Muscle of leg (tissue), 11 donors: ENCODE measurements around the gene WIPF1. TPM values are rescaled to one million over a fixed set of nuclear protein-coding genes. Genes with fewer than 3 reads are reported as not detected.
A peak's percentile ranks its signal among the peaks of the same experiment; 100 is the strongest.

Experiments
- DNase-seq: peaks from one replicate; pipeline ENCODE4 v3.0.0; 2013
- H3K27ac ChIP-seq: one replicate; pipeline ENCODE4 v1.5.1; 2013; ENCODE audit warnings: mild to moderate bottlenecking, low read length, control low read depth
- H3K27me3 ChIP-seq: one replicate; pipeline ENCODE4 v1.6.1; 2013; ENCODE audit warnings: low read length; ENCODE audit not compliant: control insufficient read depth, insufficient read depth
- H3K36me3 ChIP-seq: one replicate; pipeline ENCODE4 v1.6.1; 2013; ENCODE audit warnings: low read length; ENCODE audit not compliant: control insufficient read depth, insufficient read depth
- H3K4me1 ChIP-seq: one replicate; pipeline ENCODE4 v1.6.1; 2013; ENCODE audit warnings: low read length; ENCODE audit not compliant: control insufficient read depth, insufficient read depth
- H3K4me3 ChIP-seq: one replicate; pipeline ENCODE4 v1.5.1; 2013; ENCODE audit warnings: low read length, control low read depth
- H3K9me3 ChIP-seq: replicated peaks from 2 replicates; pipeline ENCODE4 v1.6.1; 2013; ENCODE audit warnings: low read depth, low read length; ENCODE audit not compliant: control insufficient read depth
- WGBS: methylation state at CpG from one replicate; pipeline ENCODE4 v1.1.5; 2013; ENCODE audit warnings: missing lambda C conversion rate; ENCODE audit not compliant: insufficient coverage; 5-methylcytosine and 5-hydroxymethylcytosine counted together
- polyA plus RNA-seq, 8 donors: library from polyadenylated mRNA; unstranded; fragments of 120-200 nt; gene quantifications; one replicate each; pipeline versions ENCODE4 v1.2.1 to v1.2.3, GENCODE V29; 2013; ENCODE audit warnings: inconsistent platforms in 1 of 8, low replicate concordance in 1 of 8; ENCODE audit not compliant: insufficient read length in 8 of 8, insufficient read depth in 1 of 8
- total RNA-seq: library from RNA; stranded (reverse); fragments of 120-200 nt; gene quantifications from one replicate; pipeline ENCODE4 v1.2.4, GENCODE V29; 2013

The WIPF1 gene
- total and polyA plus RNA-seq, 9 donors, result 18.7 to 52.7 (median 39.6) TPM

GRCh38 chr2:174623690-174624089 is 26.1 kb upstream of the WIPF1 start:
- H3K36me3 ChIP-seq, result peaks cover 4% of the 10 kb centered on the region
- no peaks in the 10 kb centered on the region for H3K9me3 ChIP-seq
- no peak overlapping the region for H3K27ac ChIP-seq
- no peaks in the 10 kb centered on the region for H3K27me3 ChIP-seq
- peaks cover 21% of the 10 kb centered on the region for H3K4me1 ChIP-seq
- no peak for DNase-seq
- no peak overlapping the region for H3K4me3 ChIP-seq

- peaks cover 18% of the 10 kb centered on the region for H3K4me1 ChIP-seq
- DNase-seq, result peak; percentile 56
- no peaks in the 10 kb centered on the region for H3K9me3 ChIP-seq
- H3K36me3 ChIP-seq, result peaks cover 4% of the 10 kb centered on the region
- no peak overlapping the region for H3K4me3 ChIP-seq
- H3K27ac ChIP-seq, result no peak overlapping the region
- no CpG with 5 or more reads among the region's 2 CpGs for WGBS
- H3K27me3 ChIP-seq, result no peaks in the 10 kb centered on the region
Measured at GRCh38 chr2:174623106-174623637, 25.6 kb upstream of the WIPF1 start.

GRCh38 chr2:174621323-174621722 is 23.7 kb upstream of the WIPF1 start:
- peaks cover 22% of the 10 kb centered on the region for H3K4me1 ChIP-seq
- H3K27me3 ChIP-seq, result no peaks in the 10 kb centered on the region
- H3K9me3 ChIP-seq, result no peaks in the 10 kb centered on the region
- no peak for DNase-seq
- H3K27ac ChIP-seq, result no peak overlapping the region
- WGBS, result no CpG with 5 or more reads among the region's 3 CpGs
- peaks cover 4% of the 10 kb centered on the region for H3K36me3 ChIP-seq
- H3K4me3 ChIP-seq, result no peak overlapping the region

GRCh38 chr2:174618179-174618578 is 20.6 kb upstream of the WIPF1 start:
- H3K27ac ChIP-seq, result no peak overlapping the region
- peaks cover 3% of the 10 kb centered on the region for H3K36me3 ChIP-seq
- peaks cover 11% of the 10 kb centered on the region for H3K4me1 ChIP-seq
- no peak overlapping the region for H3K4me3 ChIP-seq
- 67% methylated on average over 2 of the region's 2 CpGs for WGBS
- no peak for DNase-seq
- H3K27me3 ChIP-seq, result no peaks in the 10 kb centered on the region
- no peaks in the 10 kb centered on the region for H3K9me3 ChIP-seq

- Histone ChIP-seq H3K4me3 (no peak overlapping the region), H3K36me3 (peaks cover 3% of the 10 kb centered on the region), H3K9me3 (no peaks in the 10 kb centered on the region), H3K4me1 (peaks cover 10% of the 10 kb centered on the region), H3K27ac (no peak overlapping the region), H3K27me3 (no peaks in the 10 kb centered on the region)
- DNase-seq, result no peak
- WGBS, result 71% methylated on average over 1 of the region's 3 CpGs
Measured at GRCh38 chr2:174617718-174618117, 20.1 kb upstream of the WIPF1 start.

GRCh38 chr2:174617120-174617519 is 19.5 kb upstream of the WIPF1 start:
- 70% methylated on average over 2 of the region's 2 CpGs for WGBS
- no peak overlapping the region for H3K4me3 ChIP-seq
- H3K9me3 ChIP-seq, result no peaks in the 10 kb centered on the region
- no peaks in the 10 kb centered on the region for H3K27me3 ChIP-seq
- no peak for DNase-seq
- peaks cover 3% of the 10 kb centered on the region for H3K36me3 ChIP-seq
- peaks cover 10% of the 10 kb centered on the region for H3K4me1 ChIP-seq
- H3K27ac ChIP-seq, result no peak overlapping the region

GRCh38 chr2:174615871-174616436 is 18.4 kb upstream of the WIPF1 start:
- H3K4me1 ChIP-seq, result peaks cover 10% of the 10 kb centered on the region
- WGBS, result 40% methylated on average over 2 of the region's 4 CpGs
- peak; percentile 83 for DNase-seq
- peak overlapping the region; percentile 45 for H3K27ac ChIP-seq
- H3K27me3 ChIP-seq, result no peaks in the 10 kb centered on the region
- no peak overlapping the region for H3K4me3 ChIP-seq
- no peaks in the 10 kb centered on the region for H3K9me3 ChIP-seq
- peaks cover 3% of the 10 kb centered on the region for H3K36me3 ChIP-seq

- Histone ChIP-seq H3K4me3 (no peak overlapping the region), H3K36me3 (no peaks in the 10 kb centered on the region), H3K27me3 (no peaks in the 10 kb centered on the region), H3K9me3 (no peaks in the 10 kb centered on the region), H3K4me1 (peaks cover 13% of the 10 kb centered on the region), H3K27ac (no peak overlapping the region)
- DNase-seq, result no peak
- WGBS, result 80% methylated on average over 1 of the region's 4 CpGs
Measured at GRCh38 chr2:174614261-174614660, 16.7 kb upstream of the WIPF1 start.

GRCh38 chr2:174613531-174613930 is 15.9 kb upstream of the WIPF1 start:
- no peak overlapping the region for H3K27ac ChIP-seq
- peaks cover 15% of the 10 kb centered on the region for H3K4me1 ChIP-seq
- no peaks in the 10 kb centered on the region for H3K36me3 ChIP-seq
- no peak overlapping the region for H3K4me3 ChIP-seq
- no peak for DNase-seq
- H3K9me3 ChIP-seq, result no peaks in the 10 kb centered on the region
- WGBS, result no CpG with 5 or more reads among the region's 2 CpGs
- H3K27me3 ChIP-seq, result no peaks in the 10 kb centered on the region

- Histone ChIP-seq H3K27me3 (no peaks in the 10 kb centered on the region), H3K36me3 (no peaks in the 10 kb centered on the region), H3K4me3 (no peak overlapping the region), H3K9me3 (no peaks in the 10 kb centered on the region), H3K27ac (no peak overlapping the region), H3K4me1 (peaks cover 12% of the 10 kb centered on the region)
- no peak for DNase-seq
- 0% methylated on average over 1 of the region's 1 CpG for WGBS
Measured at GRCh38 chr2:174612970-174613369, 15.4 kb upstream of the WIPF1 start.

- Histone ChIP-seq H3K4me3 (no peak overlapping the region), H3K27me3 (no peaks in the 10 kb centered on the region), H3K36me3 (no peaks in the 10 kb centered on the region), H3K4me1 (peaks cover 11% of the 10 kb centered on the region), H3K9me3 (no peaks in the 10 kb centered on the region), H3K27ac (no peak overlapping the region)
- WGBS, result 100% methylated on average over 1 of the region's 3 CpGs
- DNase-seq, result no peak
Measured at GRCh38 chr2:174611854-174612253, 14.2 kb upstream of the WIPF1 start.
